GM12878 (cell line): ENCODE results near the gene CEP126. TPM values are rescaled to one million over a fixed set of nuclear protein-coding genes. Genes with fewer than 3 reads are reported as not detected.

Experiments
- BACH1 ChIP-seq: fragments of 450-650 bp; IDR thresholded peaks from 2 replicates; pipeline ENCODE4 v1.6.1; 2017; ENCODE audit warnings: mild to moderate bottlenecking, borderline replicate concordance
- EED ChIP-seq: sonication (generic); IDR thresholded peaks from 2 replicates; pipeline ENCODE4 v1.6.1; 2016; ENCODE audit warnings: antibody characterized with exemption, low read depth
- ELK1 ChIP-seq: IDR thresholded peaks from 2 replicates; pipeline ENCODE4 v1.6.1; 2012; ENCODE audit warnings: low read depth, low read length, improper control_type of control experiment
- HDAC6 ChIP-seq: fragments of 200-600 bp; sonication (generic); IDR thresholded peaks from one replicate; pipeline ENCODE4 v1.8.0; 2017; ENCODE audit warnings: antibody characterized with exemption; ENCODE audit not compliant: unreplicated experiment
- JUND ChIP-seq: IDR thresholded peaks from 2 replicates; pipeline ENCODE4 v1.6.1; 2012; ENCODE audit warnings: low read depth, mild to moderate bottlenecking, low read length, improper control_type of control experiment, moderate library complexity
- KLF5 ChIP-seq: fragments of 450-650 bp; IDR thresholded peaks from 2 replicates; pipeline ENCODE4 v1.6.1; 2014; ENCODE audit warnings: mild to moderate bottlenecking; ENCODE audit not compliant: partially characterized antibody
- RELA ChIP-seq: fragments of 450-650 bp; IDR thresholded peaks from 2 replicates; pipeline ENCODE4 v1.8.0; 2014; ENCODE audit warnings: borderline replicate concordance; ENCODE audit not compliant: partially characterized antibody
- STAT1 ChIP-seq: fragments of 450-650 bp; conservative IDR thresholded peaks from 2 replicates; pipeline ENCODE4 v1.6.1; 2014; ENCODE audit warnings: antibody characterized with exemption, mild to moderate bottlenecking
- WRNIP1 ChIP-seq: IDR thresholded peaks from 2 replicates; pipeline ENCODE4 v1.6.1; 2011; ENCODE audit warnings: low read depth, low read length, improper control_type of control experiment, borderline replicate concordance
- polyA plus RNA-seq, 11 experiments: library from polyadenylated mRNA; depleted of rRNA in 4 of 11; unstranded in 6 of 11; stranded (reverse) in 5 of 11; fragments of >200 nt; fragmentation: Nextera tagmentation in 4 of 11; fragmentation: Illumina TruSeq in 1 of 11; extraction: Ambion mirVana in 4 of 11; extraction: Trizol in 1 of 11; gene quantifications; 1 replicate in 1 of 11; 2 replicates in 10 of 11; pipeline versions ENCODE4 v1.2.1 to v1.2.3, GENCODE V29; 2011 to 2016; ENCODE audit warnings: inconsistent platforms in 2 of 11, missing spikeins in 2 of 11, low read depth in 1 of 11
- total RNA-seq, 4 experiments: library from RNA; depleted of rRNA in 3 of 4; stranded (reverse); fragments of >200 nt in 3 of 4; fragmentation: Illumina TruSeq in 1 of 4; extraction: Trizol in 1 of 4; gene quantifications; 2 replicates each; pipeline versions ENCODE4 v1.2.1 to v1.2.3, GENCODE V29; 2013 to 2021
- TF ChIP-seq, protein P1 (sequence below): fragments of 150-350 bp; IDR thresholded peaks from 2 replicates; pipeline ENCODE4 v1.6.1; 2014; ENCODE audit warnings: mild to moderate bottlenecking, low read depth, low read length

The CEP126 gene
- total and polyA plus RNA-seq, 10 of the 15 experiments (the other 5 are each of a cell fraction or from before 2014, with no cell fraction given) = 0.01 TPM; not detected in 8

DNA sequence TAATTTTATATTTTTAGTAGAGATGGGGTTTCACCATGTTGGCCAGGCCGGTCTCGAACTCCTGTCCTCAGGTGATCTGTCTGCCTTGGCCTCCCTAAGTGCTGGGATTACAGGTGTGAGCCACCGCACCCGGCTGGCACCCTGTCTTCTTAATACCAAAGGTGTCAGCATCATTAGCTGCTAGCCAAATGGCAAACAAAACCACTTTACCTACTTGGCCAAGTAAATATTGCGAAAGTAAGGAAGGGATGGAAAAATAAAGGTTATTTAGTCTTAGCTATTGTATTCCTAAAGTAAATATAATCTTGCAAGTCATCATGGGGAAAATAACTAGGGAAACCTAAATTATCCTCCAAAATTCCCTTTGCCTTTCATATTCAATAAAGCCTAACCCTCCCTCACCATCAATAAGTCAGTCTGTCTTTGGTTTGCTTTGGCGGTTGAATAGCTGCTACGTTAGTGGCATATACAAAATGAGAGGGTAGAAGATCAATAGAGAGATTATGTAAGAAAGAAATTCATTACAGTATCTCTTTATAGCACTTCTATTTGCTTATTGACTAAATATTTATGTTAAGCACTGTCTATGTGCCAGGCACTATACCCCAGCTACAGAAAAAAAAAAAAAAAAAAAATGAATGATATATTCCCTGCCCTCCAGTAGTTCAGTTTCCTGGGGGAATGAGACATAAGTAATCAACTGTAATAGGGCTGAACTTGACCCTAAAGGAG lies 92.2 kb downstream of the CEP126 start (continued):
- TF ChIP-seq KLF5 = no peak
- TF ChIP-seq EED = no peak
- TF ChIP-seq JUND = no peak
- TF ChIP-seq RELA = no peak
- TF ChIP-seq ELK1 = no peak
- TF ChIP-seq BACH1 = no peak
- no peak for TF ChIP-seq STAT1
- no peak for TF ChIP-seq WRNIP1
- TF ChIP-seq, protein P1, sequence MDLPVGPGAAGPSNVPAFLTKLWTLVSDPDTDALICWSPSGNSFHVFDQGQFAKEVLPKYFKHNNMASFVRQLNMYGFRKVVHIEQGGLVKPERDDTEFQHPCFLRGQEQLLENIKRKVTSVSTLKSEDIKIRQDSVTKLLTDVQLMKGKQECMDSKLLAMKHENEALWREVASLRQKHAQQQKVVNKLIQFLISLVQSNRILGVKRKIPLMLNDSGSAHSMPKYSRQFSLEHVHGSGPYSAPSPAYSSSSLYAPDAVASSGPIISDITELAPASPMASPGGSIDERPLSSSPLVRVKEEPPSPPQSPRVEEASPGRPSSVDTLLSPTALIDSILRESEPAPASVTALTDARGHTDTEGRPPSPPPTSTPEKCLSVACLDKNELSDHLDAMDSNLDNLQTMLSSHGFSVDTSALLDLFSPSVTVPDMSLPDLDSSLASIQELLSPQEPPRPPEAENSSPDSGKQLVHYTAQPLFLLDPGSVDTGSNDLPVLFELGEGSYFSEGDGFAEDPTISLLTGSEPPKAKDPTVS = no peak
- no peak for TF ChIP-seq HDAC6
- TF ChIP-seq, all 136 proteins: peak for 0
